A549 (cell line): Measurements from ENCODE around the gene LOXHD1.

Source experiments
- EHMT2 ChIP-seq: fragments of 200-600 bp; sonication (generic); IDR thresholded peaks from 2 replicates; pipeline ENCODE4 v1.6.1; 2016; ENCODE audit warnings: antibody characterized with exemption, low read depth, mild to moderate bottlenecking, moderate library complexity
- EP300 ChIP-seq, 2 experiments: fragments of >200 bp; sonication (Bioruptor Twin); formaldehyde crosslinking; IDR thresholded peaks; 2 replicates in 1 of 2; 3 replicates in 1 of 2; pipeline ENCODE4 v1.6.1; 2016 to 2017
- HOXB13 ChIP-seq: fragments of 250-450 bp; sonication (Bioruptor Pico); IDR thresholded peaks from 2 replicates; pipeline ENCODE4 v1.5.0; 2020; ENCODE audit warnings: low read depth, mild to moderate bottlenecking, moderate library complexity
- POLR2A ChIP-seq: IDR thresholded peaks from 2 replicates; pipeline ENCODE4 v1.6.1; 2012; ENCODE audit warnings: mild to moderate bottlenecking, low read length
- ZC3H11A ChIP-seq: fragments of 450-650 bp; IDR thresholded peaks from 2 replicates; pipeline ENCODE4 v1.6.1; 2014; ENCODE audit warnings: antibody characterized with exemption, mild to moderate bottlenecking
- TF ChIP-seq, protein P1 (sequence below): fragments of >200 bp; sonication (Bioruptor Twin); formaldehyde crosslinking; IDR thresholded peaks from 3 replicates; pipeline ENCODE4 v1.5.1; 2016
- TF ChIP-seq, protein P2 (sequence below): fragments of 200-600 bp; sonication (generic); IDR thresholded peaks from 2 replicates; pipeline ENCODE4 v1.6.1; 2016; ENCODE audit warnings: antibody characterized with exemption, mild to moderate bottlenecking, moderate library complexity
- TF ChIP-seq, protein P3 (sequence below): IDR thresholded peaks from 2 replicates; pipeline ENCODE4 v1.6.1; 2012

GRCh38 chr18:46629361-46629760 lies 27.7 kb downstream of the LOXHD1 start:
- TF ChIP-seq, protein P1, sequence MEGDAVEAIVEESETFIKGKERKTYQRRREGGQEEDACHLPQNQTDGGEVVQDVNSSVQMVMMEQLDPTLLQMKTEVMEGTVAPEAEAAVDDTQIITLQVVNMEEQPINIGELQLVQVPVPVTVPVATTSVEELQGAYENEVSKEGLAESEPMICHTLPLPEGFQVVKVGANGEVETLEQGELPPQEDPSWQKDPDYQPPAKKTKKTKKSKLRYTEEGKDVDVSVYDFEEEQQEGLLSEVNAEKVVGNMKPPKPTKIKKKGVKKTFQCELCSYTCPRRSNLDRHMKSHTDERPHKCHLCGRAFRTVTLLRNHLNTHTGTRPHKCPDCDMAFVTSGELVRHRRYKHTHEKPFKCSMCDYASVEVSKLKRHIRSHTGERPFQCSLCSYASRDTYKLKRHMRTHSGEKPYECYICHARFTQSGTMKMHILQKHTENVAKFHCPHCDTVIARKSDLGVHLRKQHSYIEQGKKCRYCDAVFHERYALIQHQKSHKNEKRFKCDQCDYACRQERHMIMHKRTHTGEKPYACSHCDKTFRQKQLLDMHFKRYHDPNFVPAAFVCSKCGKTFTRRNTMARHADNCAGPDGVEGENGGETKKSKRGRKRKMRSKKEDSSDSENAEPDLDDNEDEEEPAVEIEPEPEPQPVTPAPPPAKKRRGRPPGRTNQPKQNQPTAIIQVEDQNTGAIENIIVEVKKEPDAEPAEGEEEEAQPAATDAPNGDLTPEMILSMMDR = no peak
- TF ChIP-seq HOXB13 (CRISPR knock-in tag) (no peak), EP300 (IDR thresholded peaks at IDR 0.05) (no peak), EHMT2 (no peak), POLR2A (no peak), ZC3H11A (no peak)
- TF ChIP-seq, protein P2, sequence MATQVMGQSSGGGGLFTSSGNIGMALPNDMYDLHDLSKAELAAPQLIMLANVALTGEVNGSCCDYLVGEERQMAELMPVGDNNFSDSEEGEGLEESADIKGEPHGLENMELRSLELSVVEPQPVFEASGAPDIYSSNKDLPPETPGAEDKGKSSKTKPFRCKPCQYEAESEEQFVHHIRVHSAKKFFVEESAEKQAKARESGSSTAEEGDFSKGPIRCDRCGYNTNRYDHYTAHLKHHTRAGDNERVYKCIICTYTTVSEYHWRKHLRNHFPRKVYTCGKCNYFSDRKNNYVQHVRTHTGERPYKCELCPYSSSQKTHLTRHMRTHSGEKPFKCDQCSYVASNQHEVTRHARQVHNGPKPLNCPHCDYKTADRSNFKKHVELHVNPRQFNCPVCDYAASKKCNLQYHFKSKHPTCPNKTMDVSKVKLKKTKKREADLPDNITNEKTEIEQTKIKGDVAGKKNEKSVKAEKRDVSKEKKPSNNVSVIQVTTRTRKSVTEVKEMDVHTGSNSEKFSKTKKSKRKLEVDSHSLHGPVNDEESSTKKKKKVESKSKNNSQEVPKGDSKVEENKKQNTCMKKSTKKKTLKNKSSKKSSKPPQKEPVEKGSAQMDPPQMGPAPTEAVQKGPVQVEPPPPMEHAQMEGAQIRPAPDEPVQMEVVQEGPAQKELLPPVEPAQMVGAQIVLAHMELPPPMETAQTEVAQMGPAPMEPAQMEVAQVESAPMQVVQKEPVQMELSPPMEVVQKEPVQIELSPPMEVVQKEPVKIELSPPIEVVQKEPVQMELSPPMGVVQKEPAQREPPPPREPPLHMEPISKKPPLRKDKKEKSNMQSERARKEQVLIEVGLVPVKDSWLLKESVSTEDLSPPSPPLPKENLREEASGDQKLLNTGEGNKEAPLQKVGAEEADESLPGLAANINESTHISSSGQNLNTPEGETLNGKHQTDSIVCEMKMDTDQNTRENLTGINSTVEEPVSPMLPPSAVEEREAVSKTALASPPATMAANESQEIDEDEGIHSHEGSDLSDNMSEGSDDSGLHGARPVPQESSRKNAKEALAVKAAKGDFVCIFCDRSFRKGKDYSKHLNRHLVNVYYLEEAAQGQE = no peak
- TF ChIP-seq, protein P3, sequence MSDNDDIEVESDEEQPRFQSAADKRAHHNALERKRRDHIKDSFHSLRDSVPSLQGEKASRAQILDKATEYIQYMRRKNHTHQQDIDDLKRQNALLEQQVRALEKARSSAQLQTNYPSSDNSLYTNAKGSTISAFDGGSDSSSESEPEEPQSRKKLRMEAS = no peak
